Stimulated activated CD4-positive, alpha-beta T cell treated with anti-CD3 and anti-CD28 coated beads, Interleukin-4, amount 100 ng/mL, for 1 hour (primary cell): ENCODE data around the gene GPHA2.
A peak's percentile ranks its signal among the peaks of the same experiment; 100 is the strongest.

Experiments
- DNase-seq: peaks from one replicate; pipeline ENCODE4 v3.0.0-alpha.2; 2020

Gene GPHA2

DNA sequence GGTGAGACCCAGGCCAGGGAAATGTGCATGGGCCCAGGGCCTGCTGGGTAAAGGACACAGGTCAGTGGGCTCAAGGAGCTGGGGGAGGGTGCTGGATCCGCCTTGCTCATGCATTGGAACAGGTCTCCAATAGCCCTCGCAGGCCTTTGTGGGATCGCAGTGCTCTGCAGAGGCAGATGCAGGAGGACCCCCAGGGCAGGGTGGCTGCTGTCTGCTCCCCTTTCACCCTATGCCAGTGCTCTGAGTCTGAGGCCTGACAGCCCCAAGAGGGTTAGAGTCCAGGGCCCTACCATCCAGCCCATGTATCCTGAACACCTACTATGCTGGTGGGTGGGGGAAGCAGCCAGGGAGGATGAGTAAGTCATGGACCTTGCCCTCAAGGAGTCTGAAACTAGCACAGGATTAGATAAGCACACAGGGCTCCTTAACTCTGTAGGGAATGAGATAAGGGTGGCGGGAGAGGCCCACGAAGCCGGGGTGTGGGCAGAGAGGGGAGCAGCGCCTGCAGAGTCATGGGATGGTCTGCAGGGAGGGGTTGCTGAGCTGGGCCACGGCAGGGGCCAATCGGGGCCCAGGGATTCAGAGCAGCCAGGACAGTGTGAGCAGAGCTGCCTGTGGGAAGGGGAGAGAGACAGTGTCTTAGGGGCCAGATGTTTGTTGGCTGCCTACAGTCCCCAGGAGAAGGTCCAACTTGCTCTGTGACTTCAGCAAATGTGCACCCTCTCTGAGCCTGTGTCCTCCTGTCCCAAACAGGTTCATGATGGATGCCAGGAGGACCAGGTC lies 46.8 kb downstream of the GPHA2 start:
- DNase-seq: no peak

DNA sequence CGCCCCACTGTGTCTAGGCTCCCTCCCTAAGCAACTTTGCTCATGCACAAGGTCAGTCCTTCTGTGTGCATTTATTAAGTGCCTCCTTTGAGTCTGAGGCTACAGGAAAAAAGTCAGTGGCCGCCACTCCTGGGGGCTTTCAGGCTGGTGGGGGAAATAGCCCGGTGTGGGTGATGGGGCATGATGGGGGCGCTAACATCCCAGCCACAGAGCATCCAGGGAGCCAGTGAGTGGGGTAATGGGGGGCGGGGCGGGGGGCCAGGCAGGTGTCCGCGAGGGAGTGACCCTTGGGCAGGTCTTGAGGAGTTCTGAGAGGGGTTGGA lies 47.3 kb downstream of the GPHA2 start:
- no peak for DNase-seq

DNA sequence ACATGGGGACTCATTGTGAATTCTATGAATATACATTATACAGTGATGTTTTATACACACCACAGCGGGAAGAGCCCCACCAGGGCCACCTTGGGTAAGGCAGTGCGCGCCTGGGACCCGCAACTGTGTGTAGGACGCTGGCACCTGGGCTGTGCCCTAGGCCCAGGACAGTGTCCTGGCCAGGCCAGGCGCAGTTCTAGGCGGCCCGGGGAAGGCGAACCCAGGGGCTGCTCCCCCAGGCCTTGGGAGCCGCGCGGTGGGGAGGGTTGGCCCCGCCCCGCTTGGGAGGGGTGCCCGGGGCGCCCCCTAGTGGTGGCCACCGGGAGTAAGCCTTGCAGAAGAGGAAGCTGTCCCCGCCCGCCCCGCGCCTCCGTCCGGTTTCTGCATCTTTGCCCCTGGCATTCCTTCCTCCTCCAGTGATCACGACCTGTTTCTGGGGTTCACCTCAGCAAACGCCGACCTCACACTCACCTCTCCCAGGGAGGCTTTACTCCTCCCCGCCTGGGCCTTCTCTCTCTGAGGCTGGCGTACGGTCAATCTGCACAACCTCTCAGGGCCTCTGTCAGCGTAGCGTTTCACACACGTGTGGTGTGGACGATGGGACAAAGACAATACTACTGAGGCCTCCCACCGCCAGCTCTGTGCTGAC lies 47.8 kb downstream of the GPHA2 start:
- peak; percentile 85 for DNase-seq

DNA sequence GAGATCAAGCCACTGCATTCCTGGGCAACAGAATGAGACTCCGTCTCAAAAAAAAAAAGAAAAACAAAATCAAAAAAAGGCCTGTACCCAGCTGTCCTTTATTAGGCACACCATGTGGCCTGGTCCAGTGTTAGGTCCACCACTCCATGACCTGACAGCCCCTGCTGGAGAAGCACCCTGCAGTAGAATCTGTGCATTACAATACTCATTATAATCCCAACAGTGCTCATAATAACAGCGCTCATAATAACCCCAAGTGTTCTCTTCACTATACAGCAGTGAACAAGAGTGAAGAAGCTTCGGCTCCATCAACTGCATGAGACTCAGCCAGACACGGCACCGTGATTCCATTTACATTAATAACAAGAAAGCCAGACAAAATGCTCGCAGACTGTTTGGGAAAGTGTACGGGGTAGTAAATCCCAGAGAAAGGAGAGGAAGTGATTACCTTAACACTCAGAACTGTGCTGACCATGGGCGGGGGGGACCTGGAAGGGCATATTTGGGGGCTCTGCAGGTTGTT lies 48.4 kb downstream of the GPHA2 start:
- no peak for DNase-seq

DNA sequence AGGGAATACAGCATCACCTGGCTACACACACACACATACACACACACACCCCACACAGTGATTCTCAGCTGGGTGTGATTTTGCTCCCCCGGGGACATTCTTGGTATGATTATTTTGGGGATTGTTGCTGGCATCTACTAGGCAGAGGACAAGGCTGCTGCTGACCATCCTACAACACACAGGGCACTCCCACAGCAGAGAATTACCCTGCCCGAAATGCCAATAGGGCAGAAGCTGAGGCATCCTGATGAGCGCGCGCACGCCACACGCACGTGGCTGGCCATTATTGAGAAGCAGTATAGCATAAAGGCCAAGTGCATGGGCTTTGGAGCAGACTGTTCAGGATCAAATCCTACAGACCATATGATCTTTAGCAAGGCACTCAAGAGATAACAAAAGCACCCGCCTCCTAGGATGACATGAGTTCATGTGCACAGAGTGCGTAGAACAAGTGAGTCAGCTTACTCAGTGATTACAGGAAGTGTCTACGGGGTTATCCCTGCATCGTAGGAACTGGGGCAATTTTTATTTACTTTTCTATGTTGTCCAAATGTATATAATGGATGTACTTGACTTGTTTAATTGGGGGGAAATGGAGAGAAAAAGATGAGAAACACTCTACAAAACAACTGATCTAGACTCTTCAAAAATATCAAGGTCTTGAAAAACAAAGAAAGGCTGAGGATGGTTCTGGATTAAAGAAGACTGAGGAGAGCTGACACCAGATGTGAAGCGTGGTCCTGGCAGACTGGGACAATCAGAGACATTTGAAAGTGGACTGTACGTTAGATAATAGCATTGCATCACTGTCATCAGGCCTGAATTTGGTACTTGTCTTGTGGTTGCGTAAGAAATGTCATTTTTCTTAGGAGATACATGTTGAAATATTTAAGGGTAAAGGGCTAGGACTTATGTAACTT lies 50.1 kb downstream of the GPHA2 start:
- DNase-seq: no peak
